WTC11 (cell line): Measurements from ENCODE around the gene APBA3.

Source experiments
- CREB1 ChIP-seq: sonication (generic); formaldehyde crosslinking; IDR thresholded peaks from 2 replicates; pipeline ENCODE4 v1.8.0; 2023; ENCODE audit warnings: mild to moderate bottlenecking, missing genetic modification reagents
- CTCF ChIP-seq: fragments of 200-600 bp; IDR thresholded peaks from 2 replicates; pipeline ENCODE4 v1.8.0; 2022; ENCODE audit warnings: antibody characterized with exemption
- NFATC4 ChIP-seq: fragments of 250-450 bp; sonication (Bioruptor Pico); IDR thresholded peaks from 2 replicates; pipeline ENCODE4 v1.9.0; 2021; ENCODE audit warnings: mild to moderate bottlenecking
- NR1H2 ChIP-seq: sonication (generic); formaldehyde crosslinking; IDR thresholded peaks from 2 replicates; pipeline ENCODE4 v1.9.0; 2021; ENCODE audit warnings: mild to moderate bottlenecking, moderate library complexity, missing genetic modification reagents
- ZBTB21 ChIP-seq: sonication (generic); formaldehyde crosslinking; IDR thresholded peaks from 2 replicates; pipeline ENCODE4 v1.8.1; 2023; ENCODE audit warnings: mild to moderate bottlenecking, missing genetic modification reagents, borderline replicate concordance
- TF ChIP-seq, protein P1 (sequence below): sonication (generic); formaldehyde crosslinking; IDR thresholded peaks from 2 replicates; pipeline ENCODE4 v1.8.0; 2023; ENCODE audit warnings: missing genetic modification reagents, mild to moderate bottlenecking, borderline replicate concordance
- TF ChIP-seq, protein P2 (sequence below): sonication (generic); formaldehyde crosslinking; IDR thresholded peaks from 2 replicates; pipeline ENCODE4 v1.8.0; 2022; ENCODE audit warnings: mild to moderate bottlenecking, missing genetic modification reagents

GRCh38 chr19:3768748-3769099 lies 7.2 kb upstream of the APBA3 start:
- TF ChIP-seq CTCF (no peak), NFATC4 (CRISPR knock-in tag) (no peak), CREB1 (CRISPR knock-in tag) (no peak), NR1H2 (no peak), ZBTB21 (no peak)
- TF ChIP-seq, protein P1, sequence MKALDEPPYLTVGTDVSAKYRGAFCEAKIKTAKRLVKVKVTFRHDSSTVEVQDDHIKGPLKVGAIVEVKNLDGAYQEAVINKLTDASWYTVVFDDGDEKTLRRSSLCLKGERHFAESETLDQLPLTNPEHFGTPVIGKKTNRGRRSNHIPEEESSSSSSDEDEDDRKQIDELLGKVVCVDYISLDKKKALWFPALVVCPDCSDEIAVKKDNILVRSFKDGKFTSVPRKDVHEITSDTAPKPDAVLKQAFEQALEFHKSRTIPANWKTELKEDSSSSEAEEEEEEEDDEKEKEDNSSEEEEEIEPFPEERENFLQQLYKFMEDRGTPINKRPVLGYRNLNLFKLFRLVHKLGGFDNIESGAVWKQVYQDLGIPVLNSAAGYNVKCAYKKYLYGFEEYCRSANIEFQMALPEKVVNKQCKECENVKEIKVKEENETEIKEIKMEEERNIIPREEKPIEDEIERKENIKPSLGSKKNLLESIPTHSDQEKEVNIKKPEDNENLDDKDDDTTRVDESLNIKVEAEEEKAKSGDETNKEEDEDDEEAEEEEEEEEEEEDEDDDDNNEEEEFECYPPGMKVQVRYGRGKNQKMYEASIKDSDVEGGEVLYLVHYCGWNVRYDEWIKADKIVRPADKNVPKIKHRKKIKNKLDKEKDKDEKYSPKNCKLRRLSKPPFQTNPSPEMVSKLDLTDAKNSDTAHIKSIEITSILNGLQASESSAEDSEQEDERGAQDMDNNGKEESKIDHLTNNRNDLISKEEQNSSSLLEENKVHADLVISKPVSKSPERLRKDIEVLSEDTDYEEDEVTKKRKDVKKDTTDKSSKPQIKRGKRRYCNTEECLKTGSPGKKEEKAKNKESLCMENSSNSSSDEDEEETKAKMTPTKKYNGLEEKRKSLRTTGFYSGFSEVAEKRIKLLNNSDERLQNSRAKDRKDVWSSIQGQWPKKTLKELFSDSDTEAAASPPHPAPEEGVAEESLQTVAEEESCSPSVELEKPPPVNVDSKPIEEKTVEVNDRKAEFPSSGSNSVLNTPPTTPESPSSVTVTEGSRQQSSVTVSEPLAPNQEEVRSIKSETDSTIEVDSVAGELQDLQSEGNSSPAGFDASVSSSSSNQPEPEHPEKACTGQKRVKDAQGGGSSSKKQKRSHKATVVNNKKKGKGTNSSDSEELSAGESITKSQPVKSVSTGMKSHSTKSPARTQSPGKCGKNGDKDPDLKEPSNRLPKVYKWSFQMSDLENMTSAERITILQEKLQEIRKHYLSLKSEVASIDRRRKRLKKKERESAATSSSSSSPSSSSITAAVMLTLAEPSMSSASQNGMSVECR (CRISPR knock-in tag), result no peak
- TF ChIP-seq, protein P2, sequence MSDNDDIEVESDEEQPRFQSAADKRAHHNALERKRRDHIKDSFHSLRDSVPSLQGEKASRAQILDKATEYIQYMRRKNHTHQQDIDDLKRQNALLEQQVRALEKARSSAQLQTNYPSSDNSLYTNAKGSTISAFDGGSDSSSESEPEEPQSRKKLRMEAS (CRISPR knock-in tag), result no peak
